Measurements from ENCODE around the gene XPO6. TPM values are rescaled to one million over a fixed set of nuclear protein-coding genes. Genes with fewer than 3 reads are reported as not detected.
"Not testable (repeated sequence)": the region's sequence is repeated elsewhere in the genome, so short reads cannot be mapped to it uniquely, and the experiment has no call there.

The XPO6 gene
- total RNA-seq (2014; rRNA removed; shearing (Covaris generic)), result 55.4 and 67.3 TPM in 2 replicates

- peak; percentile 87 for DNase-seq (ENCODE audit: low read depth)
Measured at GRCh38 chr16:28211758-28212531, at the start of gene XPO6. Gene XPO6 (minus strand): TSS chr16:28211965. CDS start chr16:28211368, 597 bp downstream.

- DNase-seq (ENCODE audit: low read depth), result no peak
Measured at GRCh38 chr16:28260193-28260592, 48.4 kb upstream of the XPO6 start.

- DNase-seq (ENCODE audit: low read depth), result no peak
Measured at GRCh38 chr16:28259781-28260150, 48.0 kb upstream of the XPO6 start.

- DNase-seq (ENCODE audit: low read depth), result no peak
Measured at GRCh38 chr16:28259091-28259780, 47.5 kb upstream of the XPO6 start.

GRCh38 chr16:28258567-28258966, 46.8 kb upstream of the XPO6 start:
- no peak for DNase-seq (ENCODE audit: low read depth)

- DNase-seq (ENCODE audit: low read depth), result no peak
Measured at GRCh38 chr16:28257256-28257655, 45.5 kb upstream of the XPO6 start.

GRCh38 chr16:28255838-28256237, 44.1 kb upstream of the XPO6 start:
- DNase-seq (ENCODE audit: low read depth), result no peak

- DNase-seq (ENCODE audit: low read depth), result no peak
Measured at GRCh38 chr16:28254158-28254557, 42.4 kb upstream of the XPO6 start.

- no peak for DNase-seq (ENCODE audit: low read depth)
Measured at GRCh38 chr16:28250999-28251398, 39.2 kb upstream of the XPO6 start.

GRCh38 chr16:28249483-28249882, 37.7 kb upstream of the XPO6 start:
- not testable (repeated sequence) for DNase-seq (ENCODE audit: low read depth)

GRCh38 chr16:28241924-28242323, 30.2 kb upstream of the XPO6 start:
- DNase-seq (ENCODE audit: low read depth), result no peak

- DNase-seq (ENCODE audit: low read depth), result no peak
Measured at GRCh38 chr16:28237754-28238357, 26.1 kb upstream of the XPO6 start.

GRCh38 chr16:28231763-28232162, 20.0 kb upstream of the XPO6 start:
- DNase-seq (ENCODE audit: low read depth), result no peak

- DNase-seq (ENCODE audit: low read depth), result not testable (repeated sequence)
Measured at GRCh38 chr16:28223909-28224308, 12.1 kb upstream of the XPO6 start.

- not testable (repeated sequence) for DNase-seq (ENCODE audit: low read depth)
Measured at GRCh38 chr16:28219777-28220176, 8.0 kb upstream of the XPO6 start.

GRCh38 chr16:28219282-28219681, 7.5 kb upstream of the XPO6 start:
- no peak for DNase-seq (ENCODE audit: low read depth)

GRCh38 chr16:28218109-28218508, 6.3 kb upstream of the XPO6 start:
- DNase-seq (ENCODE audit: low read depth), result peak; percentile 53

- DNase-seq (ENCODE audit: low read depth), result peak; percentile 36
Measured at GRCh38 chr16:28217326-28217725, 5.6 kb upstream of the XPO6 start.

- no peak for DNase-seq (ENCODE audit: low read depth)
Measured at GRCh38 chr16:28213396-28213795, 1.6 kb upstream of the XPO6 start.

- DNase-seq (ENCODE audit: low read depth), result peak; percentile 66
Measured at GRCh38 chr16:28212532-28212873, 738 bp upstream of the XPO6 start.

GRCh38 chr16:28210979-28211588, 681 bp downstream of the XPO6 start:
- DNase-seq (ENCODE audit: low read depth), result peak; percentile 82

GRCh38 chr16:28210264-28210663, 1.5 kb downstream of the XPO6 start:
- DNase-seq (ENCODE audit: low read depth), result no peak

Measured in RPMI7951 (cell line).